HG03565 (cell line): ENCODE measurements around the gene FIG4.
"Not testable (repeated sequence)": the region's sequence is repeated elsewhere in the genome, so short reads cannot be mapped to it uniquely, and the experiment has no call there.

Source experiments
- ATAC-seq: cut with Tn5 transposase; IDR thresholded peaks from one replicate; pipeline ENCODE4 v1.9.1; 2021; ENCODE audit warnings: mild to moderate bottlenecking, moderate library complexity; ENCODE audit not compliant: unreplicated experiment

FIG4 gene

GRCh38 chr6:109841869-109842268 lies 150.8 kb downstream of the FIG4 start:
- no peak for ATAC-seq

GRCh38 chr6:109852713-109853112 lies 161.6 kb downstream of the FIG4 start:
- no peak for ATAC-seq

GRCh38 chr6:109853426-109853825 lies 162.3 kb downstream of the FIG4 start:
- no peak for ATAC-seq

GRCh38 chr6:109853951-109854350 lies 162.9 kb downstream of the FIG4 start:
- ATAC-seq: no peak

- ATAC-seq: no peak
Measured at GRCh38 chr6:109854541-109855308, 163.6 kb downstream of the FIG4 start.

GRCh38 chr6:109855476-109856040 lies 164.5 kb downstream of the FIG4 start:
- ATAC-seq: not testable (repeated sequence)

- no peak for ATAC-seq
Measured at GRCh38 chr6:109861946-109862345, 170.8 kb downstream of the FIG4 start.

- ATAC-seq: no peak
Measured at GRCh38 chr6:109864050-109864449, 173.0 kb downstream of the FIG4 start.

GRCh38 chr6:109865968-109866367 lies 174.9 kb downstream of the FIG4 start:
- ATAC-seq: no peak

GRCh38 chr6:109867009-109867969 lies 176.2 kb downstream of the FIG4 start:
- ATAC-seq: no peak

- no peak for ATAC-seq
Measured at GRCh38 chr6:109867970-109868358, 176.9 kb downstream of the FIG4 start.

GRCh38 chr6:109869398-109870088 lies 178.4 kb downstream of the FIG4 start:
- not testable (repeated sequence) for ATAC-seq

GRCh38 chr6:109870089-109870410 lies 179.0 kb downstream of the FIG4 start:
- ATAC-seq: no peak

- no peak for ATAC-seq
Measured at GRCh38 chr6:109872549-109872948, 181.5 kb downstream of the FIG4 start.

- no peak for ATAC-seq
Measured at GRCh38 chr6:109872968-109873545, 182.0 kb downstream of the FIG4 start.

- no peak for ATAC-seq
Measured at GRCh38 chr6:109874086-109874485, 183.0 kb downstream of the FIG4 start.

- no peak for ATAC-seq
Measured at GRCh38 chr6:109874621-109875020, 183.5 kb downstream of the FIG4 start.
